Body of pancreas (tissue), 4 donors: Measurements from ENCODE around the gene MACF1. TPM values are rescaled to one million over a fixed set of nuclear protein-coding genes. Genes with fewer than 3 reads are reported as not detected.

Experiments
- ATAC-seq: fragments of 150-250 bp; one replicate; pipeline ENCODE4 v1.9.1; 2016
- DNase-seq, 4 donors: peaks; one replicate each; pipeline ENCODE4 v3.0.0-alpha.2; 2019
- H3K27ac ChIP-seq, 4 donors: fragments of 200-600 bp; sonication (generic); 1 replicate in 3 of 4; 2 replicates in 1 of 4; pipeline versions ENCODE4 v1.5.1 to v1.6.1; 2016 to 2019; ENCODE audit warnings: mild to moderate bottlenecking in 1 of 4, mixed read lengths in 1 of 4, moderate library complexity in 1 of 4
- H3K27me3 ChIP-seq, 2 donors: fragments of 200-600 bp; sonication (generic); one replicate each; pipeline ENCODE4 v1.6.0; 2016; ENCODE audit warnings: mild to moderate bottlenecking in 1 of 2
- H3K36me3 ChIP-seq, 2 donors: fragments of 200-600 bp; sonication (generic); replicated peaks in 1 of 2; 2 replicates each; pipeline ENCODE4 v1.5.1; 2016; ENCODE audit warnings: low read depth in 2 of 2; ENCODE audit not compliant: insufficient read depth in 1 of 2
- H3K4me1 ChIP-seq: fragments of 200-600 bp; sonication (generic); one replicate; pipeline ENCODE4 v1.6.0; 2016
- H3K4me3 ChIP-seq, 2 donors: fragments of 200-600 bp; sonication (generic); 1 replicate in 1 of 2; 2 replicates in 1 of 2; pipeline ENCODE4 v1.5.1; 2016 to 2019
- H3K9me3 ChIP-seq, 3 donors: fragments of 200-600 bp; sonication (generic); 1 replicate in 2 of 3; 2 replicates in 1 of 3; pipeline ENCODE4 v1.5.1; 2016
- POLR2A ChIP-seq, 3 donors: fragments of 450-650 bp; IDR thresholded peaks; one replicate each; pipeline ENCODE4 v1.6.1; 2016; ENCODE audit warnings: antibody characterized with exemption in 3 of 3, mild to moderate bottlenecking in 2 of 3
- WGBS, 2 donors: methylation state at CpG; one replicate each; pipeline ENCODE4 v1.1.5; 2017; 5-methylcytosine and 5-hydroxymethylcytosine counted together
- intact Hi-C: fragments of 100-400 bp; cut with DNase I; formaldehyde crosslinking; loops from one replicate; pipeline ENCODE4 v1.15.1; 2023
- total RNA-seq, 2 donors: library from RNA; depleted of rRNA; stranded (reverse); fragments of >200 nt; gene quantifications; one replicate each; pipeline ENCODE4 v1.1.0, GENCODE V29; 2016
- TF ChIP-seq, protein P1 (sequence below), 7 experiments: fragments of 450-650 bp in 4 of 7; fragments of 200-600 bp in 3 of 7; sonication (generic) in 3 of 7; IDR thresholded peaks; one replicate each; pipeline ENCODE4 v1.5.1; 2016 to 2019; ENCODE audit warnings: antibody characterized with exemption in 7 of 7

The MACF1 gene
- total RNA-seq, 2 donors from 2014 or later, result 144 to 190 TPM

DNA sequence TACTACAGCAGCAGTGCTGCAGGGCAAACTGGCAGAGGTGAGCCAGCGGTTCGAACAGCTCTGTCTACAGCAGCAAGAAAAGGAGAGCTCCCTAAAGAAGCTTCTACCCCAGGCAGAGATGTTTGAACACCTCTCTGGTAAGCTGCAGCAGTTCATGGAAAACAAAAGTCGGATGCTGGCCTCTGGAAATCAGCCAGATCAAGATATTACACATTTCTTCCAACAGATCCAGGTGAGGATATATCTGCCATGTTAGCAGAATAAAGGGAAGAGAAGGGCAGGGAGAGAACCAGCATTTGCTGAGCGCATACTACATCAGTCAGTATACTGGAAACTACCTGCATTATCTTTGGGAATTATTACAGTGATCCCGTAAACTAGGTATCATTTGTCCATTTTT is 157.0 kb downstream of the MACF1 start:
- TF ChIP-seq POLR2A (IDR thresholded peaks at IDR 0.05), result no peak
- TF ChIP-seq, protein P1, sequence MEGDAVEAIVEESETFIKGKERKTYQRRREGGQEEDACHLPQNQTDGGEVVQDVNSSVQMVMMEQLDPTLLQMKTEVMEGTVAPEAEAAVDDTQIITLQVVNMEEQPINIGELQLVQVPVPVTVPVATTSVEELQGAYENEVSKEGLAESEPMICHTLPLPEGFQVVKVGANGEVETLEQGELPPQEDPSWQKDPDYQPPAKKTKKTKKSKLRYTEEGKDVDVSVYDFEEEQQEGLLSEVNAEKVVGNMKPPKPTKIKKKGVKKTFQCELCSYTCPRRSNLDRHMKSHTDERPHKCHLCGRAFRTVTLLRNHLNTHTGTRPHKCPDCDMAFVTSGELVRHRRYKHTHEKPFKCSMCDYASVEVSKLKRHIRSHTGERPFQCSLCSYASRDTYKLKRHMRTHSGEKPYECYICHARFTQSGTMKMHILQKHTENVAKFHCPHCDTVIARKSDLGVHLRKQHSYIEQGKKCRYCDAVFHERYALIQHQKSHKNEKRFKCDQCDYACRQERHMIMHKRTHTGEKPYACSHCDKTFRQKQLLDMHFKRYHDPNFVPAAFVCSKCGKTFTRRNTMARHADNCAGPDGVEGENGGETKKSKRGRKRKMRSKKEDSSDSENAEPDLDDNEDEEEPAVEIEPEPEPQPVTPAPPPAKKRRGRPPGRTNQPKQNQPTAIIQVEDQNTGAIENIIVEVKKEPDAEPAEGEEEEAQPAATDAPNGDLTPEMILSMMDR (IDR thresholded peaks at IDR 0.05), result no peak
- H3K9me3 ChIP-seq, result no peaks in the 10 kb centered on the region
- no peak overlapping the region for H3K4me3 ChIP-seq
- no peaks in the 10 kb centered on the region for H3K27me3 ChIP-seq
- ATAC-seq (no peak), DNase-seq (no peak)
- intact Hi-C loops, result no loop called here
- no peak overlapping the region for H3K27ac ChIP-seq
- H3K4me1 ChIP-seq, result peaks cover 10% of the 10 kb centered on the region
- H3K36me3 ChIP-seq, result peaks cover 0 to 24% of the 10 kb centered on the region in 2 donors
- 78 to 80% methylated on average over 5 of the region's 5 CpGs for WGBS, 2 donors

DNA sequence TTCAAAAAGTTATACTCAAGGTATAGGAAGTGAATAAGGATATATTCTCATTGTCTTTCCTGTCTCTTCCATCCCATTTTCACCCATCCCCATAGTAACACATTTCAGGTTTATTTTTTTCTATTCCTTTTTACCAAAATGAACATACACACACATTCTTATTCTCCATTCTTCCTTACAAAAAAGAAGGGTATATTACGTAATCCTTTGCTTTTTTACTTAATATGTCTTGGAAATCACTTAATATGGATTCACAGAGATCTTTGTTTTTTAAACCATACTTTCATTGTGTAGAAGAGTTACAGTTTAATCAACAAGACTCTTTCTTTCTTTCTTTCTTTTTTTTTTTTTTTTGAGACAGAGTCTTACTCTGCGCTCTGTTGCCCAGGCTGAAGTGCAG is 158.8 kb downstream of the MACF1 start:
- Histone ChIP-seq H3K27ac (no peak overlapping the region), H3K4me1 (peaks cover 9% of the 10 kb centered on the region), H3K9me3 (no peaks in the 10 kb centered on the region), H3K27me3 (no peaks in the 10 kb centered on the region), H3K4me3 (no peak overlapping the region), H3K36me3 (peaks cover 0 to 17% of the 10 kb centered on the region in 2 donors)
- ATAC-seq, result no peak
- TF ChIP-seq, protein P1 (IDR thresholded peaks at IDR 0.05), result no peak
- no peak for TF ChIP-seq POLR2A (IDR thresholded peaks at IDR 0.05)
- intact Hi-C loops, result no loop called here
- DNase-seq, result no peak
- WGBS, 2 donors, result 98 to 99% methylated on average over 2 of the region's 2 CpGs

DNA sequence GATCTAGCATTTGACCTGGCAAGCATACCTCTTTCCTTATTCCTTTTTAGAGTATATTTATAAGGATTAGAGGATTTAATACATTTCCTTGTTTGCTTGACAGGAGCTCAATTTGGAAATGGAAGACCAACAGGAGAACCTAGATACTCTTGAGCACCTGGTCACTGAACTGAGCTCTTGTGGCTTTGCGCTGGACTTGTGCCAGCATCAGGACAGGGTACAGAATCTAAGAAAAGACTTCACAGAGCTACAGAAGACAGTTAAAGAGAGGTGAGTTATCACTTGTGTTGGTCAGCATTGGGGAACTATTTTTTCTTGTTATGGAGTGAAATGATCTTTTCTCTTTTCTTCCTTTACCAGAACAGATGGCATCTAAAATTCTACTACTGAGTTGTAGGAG is 163.6 kb downstream of the MACF1 start:
- peaks cover 0 to 13% of the 10 kb centered on the region in 2 donors for H3K36me3 ChIP-seq
- no peak for DNase-seq
- no peak for TF ChIP-seq POLR2A (IDR thresholded peaks at IDR 0.05)
- TF ChIP-seq, protein P1 (IDR thresholded peaks at IDR 0.05), result no peak

DNA sequence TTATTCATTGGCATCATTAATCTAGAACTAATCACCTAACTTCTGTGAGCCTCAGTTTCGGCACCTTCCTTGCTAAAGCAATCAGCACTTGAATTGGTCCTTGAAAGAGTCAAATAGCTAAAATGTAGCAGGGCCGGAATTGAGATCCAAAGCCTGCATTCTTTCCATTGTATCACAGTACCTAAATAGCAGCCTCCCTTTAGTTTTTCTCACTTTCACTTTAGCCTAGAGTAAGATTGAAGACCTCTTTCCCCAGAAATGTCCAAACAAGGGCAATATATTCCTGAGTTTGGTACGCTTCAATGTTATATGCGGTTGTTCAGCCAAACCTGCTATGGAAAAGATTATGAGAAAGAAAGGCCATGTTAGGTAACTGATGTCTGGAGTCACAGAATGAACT is 165.1 kb downstream of the MACF1 start:
- Histone ChIP-seq H3K27ac (no peak overlapping the region), H3K4me3 (no peak overlapping the region), H3K36me3 (peaks cover 0 to 13% of the 10 kb centered on the region in 2 donors), H3K27me3 (no peaks in the 10 kb centered on the region), H3K9me3 (no peaks in the 10 kb centered on the region), H3K4me1 (no peaks in the 10 kb centered on the region)
- 87 to 95% methylated on average over 4 of the region's 4 CpGs for WGBS, 2 donors
- DNase-seq (no peak), ATAC-seq (no peak)
- intact Hi-C loops, result no loop called here
- no peak for TF ChIP-seq POLR2A (IDR thresholded peaks at IDR 0.05)
- TF ChIP-seq, protein P1 (IDR thresholded peaks at IDR 0.05), result no peak

More for the DNA sequence above, 163.6 kb downstream of the MACF1 start:
- Histone ChIP-seq H3K9me3 (no peaks in the 10 kb centered on the region), H3K4me1 (no peaks in the 10 kb centered on the region), H3K4me3 (no peak overlapping the region), H3K27ac (no peak overlapping the region), H3K27me3 (no peaks in the 10 kb centered on the region)
- 90 to 95% methylated on average over 1 of the region's 1 CpG for WGBS, 2 donors
- intact Hi-C loops, result no loop called here
- no peak for ATAC-seq

DNA sequence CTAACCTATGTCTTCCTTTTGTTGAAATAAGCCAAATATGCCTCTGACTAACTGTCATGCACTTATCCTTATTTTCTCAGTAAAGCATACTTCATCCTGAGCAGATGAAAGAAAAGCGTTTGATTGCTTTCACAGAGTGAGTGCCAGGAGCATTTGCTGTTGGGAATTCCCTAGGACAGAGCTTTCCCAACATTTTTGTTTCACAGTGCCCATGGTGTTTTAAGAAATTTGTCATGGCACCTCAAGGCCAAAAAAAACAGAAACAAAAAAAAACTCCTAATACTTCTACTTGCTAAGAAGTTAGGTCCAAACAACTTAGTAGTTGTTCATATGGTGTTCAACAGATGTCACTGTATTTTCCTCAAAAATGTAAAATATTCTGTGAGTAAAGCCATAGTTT is 166.1 kb downstream of the MACF1 start:
- DNase-seq, result no peak
- TF ChIP-seq POLR2A (IDR thresholded peaks at IDR 0.05), result no peak
- TF ChIP-seq, protein P1 (IDR thresholded peaks at IDR 0.05), result no peak
- no peak overlapping the region for H3K27ac ChIP-seq
- no peaks in the 10 kb centered on the region for H3K4me1 ChIP-seq
- H3K27me3 ChIP-seq, result no peaks in the 10 kb centered on the region
- WGBS, 2 donors, result 85 to 96% methylated on average over 1 of the region's 1 CpG
- H3K4me3 ChIP-seq, result no peak overlapping the region
- H3K9me3 ChIP-seq, result no peaks in the 10 kb centered on the region
- no peak for ATAC-seq
- peaks cover 0 to 13% of the 10 kb centered on the region in 2 donors for H3K36me3 ChIP-seq
- intact Hi-C loops, result no loop called here
